HG03575 (cell line): ENCODE measurements around the gene URB1.
"Not testable (repeated sequence)": the region's sequence is repeated elsewhere in the genome, so short reads cannot be mapped to it uniquely, and the experiment has no call there.

ENCODE experiments used
- ATAC-seq: cut with Tn5 transposase; IDR thresholded peaks from one replicate; pipeline ENCODE4 v1.9.1; 2021; ENCODE audit not compliant: unreplicated experiment, insufficient number of reproducible peaks, low FRiP score; ENCODE audit errors: extremely low read depth

The URB1 gene

GRCh38 chr21:32378956-32379355 is 13.9 kb downstream of the URB1 start:
- no peak for ATAC-seq

DNA sequence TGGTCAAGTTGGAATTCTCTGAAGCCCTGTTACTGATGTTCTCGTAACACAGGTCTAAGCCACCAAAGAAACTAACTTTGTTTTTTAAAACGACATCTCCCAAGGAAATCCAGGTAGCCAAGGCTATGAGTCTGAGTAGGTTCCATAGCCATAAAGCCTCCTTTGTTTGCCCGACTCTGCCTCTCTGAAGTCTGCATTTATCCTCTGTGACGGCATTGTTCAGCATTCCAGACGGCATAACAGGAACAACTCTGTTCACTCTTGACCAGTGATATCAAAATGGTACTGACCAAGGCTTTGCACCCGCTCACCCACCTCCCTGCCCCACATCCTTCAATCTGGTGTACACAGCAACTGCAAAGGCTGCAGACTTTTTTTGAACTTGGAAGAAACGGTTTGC is 14.8 kb downstream of the URB1 start:
- no peak for ATAC-seq

- no peak for ATAC-seq
These were observed 15.3 kb downstream of the URB1 start for GRCh38 chr21:32377506-32377905.

DNA sequence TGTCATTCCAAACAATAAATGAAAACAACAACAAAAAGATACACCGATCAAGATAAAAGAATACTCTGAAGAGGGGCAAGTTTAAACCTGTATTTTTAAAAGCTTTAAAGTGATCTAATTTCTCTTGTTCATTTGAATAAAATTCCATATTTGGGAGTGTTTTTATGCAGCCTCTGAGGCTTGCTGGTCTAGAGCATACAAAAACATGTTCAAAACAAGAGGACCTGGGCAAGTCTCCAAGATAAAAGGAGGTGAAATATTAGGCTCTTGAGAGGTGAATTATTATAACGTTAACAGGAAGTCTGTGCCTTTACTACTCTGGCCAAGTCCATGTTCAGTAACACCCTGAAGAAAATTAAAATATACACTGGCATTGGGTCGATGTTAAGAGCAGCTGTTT is 20.1 kb downstream of the URB1 start:
- no peak for ATAC-seq

DNA sequence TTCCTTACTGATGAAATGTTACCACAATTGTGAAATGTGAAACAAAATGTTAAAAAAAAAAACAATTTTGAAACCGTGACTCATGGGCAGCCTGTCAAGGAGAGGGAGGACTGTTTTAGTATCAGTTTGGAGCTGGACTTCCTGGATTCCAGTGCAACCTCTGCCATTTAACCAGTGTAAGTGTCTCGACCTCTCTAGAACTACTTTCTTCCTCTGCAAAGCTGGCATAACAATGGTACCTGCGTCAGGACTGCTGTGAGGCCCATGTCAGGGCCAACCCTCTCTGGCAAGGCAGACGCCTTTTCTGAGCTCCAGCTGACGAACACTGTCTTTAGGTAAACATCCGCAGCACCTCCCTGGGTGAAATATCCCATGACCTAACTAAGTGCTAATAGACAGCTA is 20.9 kb downstream of the URB1 start:
- ATAC-seq = no peak

GRCh38 chr21:32370998-32371766 is 21.6 kb downstream of the URB1 start:
- no peak for ATAC-seq

GRCh38 chr21:32368961-32369360 is 23.9 kb downstream of the URB1 start:
- ATAC-seq = not testable (repeated sequence)

- no peak for ATAC-seq
These were observed 24.4 kb downstream of the URB1 start for GRCh38 chr21:32368386-32368785.

DNA sequence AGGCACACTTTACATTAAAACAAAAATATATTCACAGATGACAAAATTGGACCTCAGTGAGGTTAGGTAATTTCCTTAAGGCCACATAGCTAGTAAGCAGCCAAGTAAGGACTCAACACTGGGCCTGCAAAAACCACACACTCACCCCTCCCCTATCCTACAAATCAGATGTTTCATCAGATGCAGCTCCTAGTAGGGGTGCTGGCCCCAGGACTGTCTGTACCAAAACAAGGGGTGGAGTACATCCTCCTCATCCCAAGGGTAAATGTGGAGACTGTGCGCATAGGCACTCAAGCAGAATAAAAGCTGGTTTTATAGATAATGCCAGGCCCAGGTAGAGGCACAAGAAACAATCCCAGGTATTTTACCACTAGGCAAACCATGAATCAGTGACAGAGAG is 25.7 kb downstream of the URB1 start:
- ATAC-seq = no peak

DNA sequence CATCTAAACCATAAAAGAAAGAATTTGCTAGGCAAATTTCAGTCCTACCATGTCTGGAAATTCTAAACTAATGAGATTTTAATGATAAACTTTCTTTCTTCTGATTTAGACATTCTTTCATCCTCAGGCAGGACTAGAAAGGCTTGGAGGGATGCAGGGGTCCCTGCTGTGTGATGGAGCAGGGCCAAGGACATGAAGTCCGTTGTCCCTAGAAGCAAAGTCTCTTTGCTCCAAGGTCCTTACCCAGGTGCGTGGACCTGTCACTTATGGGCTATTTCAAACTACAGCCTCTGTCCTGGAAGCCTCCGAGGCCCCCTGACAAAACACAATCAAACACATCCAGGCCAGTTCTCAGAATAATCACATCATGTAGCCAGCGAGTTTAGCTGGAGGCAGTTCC is 26.6 kb downstream of the URB1 start:
- ATAC-seq = no peak

GRCh38 chr21:32364796-32365195 is 28.0 kb downstream of the URB1 start:
- no peak for ATAC-seq

- ATAC-seq = no peak
These were observed 28.4 kb downstream of the URB1 start for GRCh38 chr21:32364387-32364786.

DNA sequence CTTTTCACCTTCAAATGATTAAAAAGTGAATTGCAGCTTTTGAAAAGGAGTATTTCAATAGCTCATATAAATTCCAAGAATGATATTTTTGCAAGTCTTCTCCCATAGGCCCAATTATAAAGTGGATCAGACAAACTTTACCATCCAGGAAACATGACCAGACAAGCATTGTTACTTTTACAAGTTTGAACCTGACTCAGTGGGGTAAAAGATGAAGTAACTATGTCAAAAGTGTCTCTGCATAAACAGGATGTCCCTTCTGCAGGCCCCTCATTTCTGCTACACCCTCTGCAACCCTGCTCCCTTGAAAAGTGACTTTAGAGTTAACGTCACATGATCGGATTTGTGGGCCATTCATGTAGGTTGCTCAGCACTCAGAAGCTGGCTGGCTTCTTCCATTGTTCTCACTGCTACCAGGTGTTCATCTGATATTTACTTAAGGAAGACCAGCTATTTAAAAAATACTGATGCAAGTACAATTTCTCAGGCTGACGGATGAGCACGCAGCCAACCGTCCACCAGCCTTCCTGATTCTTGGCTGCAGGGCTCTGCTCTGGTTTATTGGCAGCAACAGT is 32.3 kb downstream of the URB1 start:
- ATAC-seq = no peak

- ATAC-seq = no peak
These were observed 33.0 kb downstream of the URB1 start for GRCh38 chr21:32359719-32360260.

DNA sequence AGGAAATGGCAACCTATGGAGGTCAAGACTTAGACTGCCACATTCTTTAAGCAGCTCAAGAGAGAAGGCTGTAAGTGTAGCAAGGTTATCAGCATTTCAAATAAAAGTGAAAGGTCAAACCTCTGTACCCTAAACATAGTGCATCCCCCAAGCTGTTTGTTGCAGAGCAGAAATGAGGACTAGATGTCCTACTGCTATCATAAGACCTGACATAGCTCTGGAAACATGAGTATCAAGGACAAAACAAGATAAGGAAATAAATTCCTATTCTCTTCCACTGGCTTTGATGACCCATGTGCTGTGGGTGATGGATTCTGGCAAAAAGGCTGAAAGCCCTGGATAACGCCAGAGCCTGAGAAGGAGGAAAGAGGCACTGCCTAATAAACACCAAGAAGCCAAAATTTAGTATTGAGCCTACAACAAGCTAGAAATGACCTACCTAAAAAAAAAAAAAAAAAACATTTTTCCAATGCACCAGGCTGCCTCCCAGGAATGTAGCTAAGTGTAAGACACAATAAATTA is 35.9 kb downstream of the URB1 start:
- no peak for ATAC-seq

GRCh38 chr21:32353002-32353711 is 39.7 kb downstream of the URB1 start:
- ATAC-seq = no peak

DNA sequence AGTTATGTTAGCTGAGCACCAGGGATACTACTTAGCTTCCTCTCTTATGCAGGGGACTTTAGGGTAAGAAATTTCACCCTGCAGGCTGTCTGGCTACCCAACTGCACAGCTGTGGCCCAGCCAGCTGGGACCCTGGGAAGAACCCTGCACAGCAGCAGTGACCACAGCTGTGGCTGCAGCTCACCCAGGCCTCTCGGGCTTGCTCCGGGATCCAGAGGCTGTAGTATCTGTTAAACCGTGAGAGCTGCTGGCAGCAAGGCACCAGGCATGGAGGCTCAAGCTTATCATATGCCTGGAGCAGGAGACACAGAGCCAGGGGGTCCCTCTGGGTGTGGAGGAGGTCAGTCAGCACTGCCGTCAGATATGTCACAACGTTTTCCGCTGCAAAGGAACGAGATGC is 40.3 kb downstream of the URB1 start:
- ATAC-seq = no peak

GRCh38 chr21:32351428-32351827 is 41.4 kb downstream of the URB1 start:
- no peak for ATAC-seq

GRCh38 chr21:32350981-32351380 is 41.8 kb downstream of the URB1 start:
- no peak for ATAC-seq
